ENCODE measurements around the gene TOMM5. TPM values are rescaled to one million over a fixed set of nuclear protein-coding genes. Genes with fewer than 3 reads are reported as not detected.

The TOMM5 gene
- total RNA-seq, 1 donor = 72.4 TPM

- H3K4me3 ChIP-seq (ENCODE audit: insufficient read depth, low read length) = no peak overlapping the region
- no peaks in the 10 kb centered on the region for H3K79me2 ChIP-seq (ENCODE audit: insufficient read depth, low read length)
- DNase-seq (ENCODE audit: insufficient read length, low spot score, missing footprints) = no peak
- H3K4me2 ChIP-seq (ENCODE audit: insufficient read depth, low read length) = no peak overlapping the region
- H3K9me3 ChIP-seq (ENCODE audit: low read depth, low read length) = no peaks in the 10 kb centered on the region
- H4K20me1 ChIP-seq (ENCODE audit: insufficient read depth, low read length) = no peaks in the 10 kb centered on the region
- H3K27me3 ChIP-seq (ENCODE audit: insufficient read depth, low read length) = peaks cover 10% of the 10 kb centered on the region
- no peak overlapping the region for H2AFZ ChIP-seq (ENCODE audit: low read length)
- no peak overlapping the region for H3K27ac ChIP-seq (ENCODE audit: low read depth, low read length)
- TF ChIP-seq CTCF (IDR thresholded peaks at IDR 0.05; ENCODE audit: extremely low read depth, low read depth, low read length) = no peak
- no peaks in the 10 kb centered on the region for H3K36me3 ChIP-seq (ENCODE audit: insufficient read depth, low read length)
- peaks cover 7% of the 10 kb centered on the region for H3K4me1 ChIP-seq (ENCODE audit: insufficient read depth, low read length)
Measured at GRCh38 chr9:37623267-37623666, 30.9 kb upstream of the TOMM5 start.

GRCh38 chr9:37622462-37622861 is 30.1 kb upstream of the TOMM5 start:
- Histone ChIP-seq H3K4me1 (ENCODE audit: insufficient read depth, low read length) (peaks cover 13% of the 10 kb centered on the region), H3K4me2 (ENCODE audit: insufficient read depth, low read length) (no peak overlapping the region)
- no peak for DNase-seq (ENCODE audit: insufficient read length, low spot score, missing footprints)

GRCh38 chr9:37621273-37622121 is 29.1 kb upstream of the TOMM5 start:
- peaks cover 13% of the 10 kb centered on the region for H3K4me1 ChIP-seq (ENCODE audit: insufficient read depth, low read length)
- peaks cover 2% of the 10 kb centered on the region for H3K27me3 ChIP-seq (ENCODE audit: insufficient read depth, low read length)
- DNase-seq (ENCODE audit: insufficient read length, low spot score, missing footprints) = no peak
- no peaks in the 10 kb centered on the region for H3K36me3 ChIP-seq (ENCODE audit: insufficient read depth, low read length)
- H2AFZ ChIP-seq (ENCODE audit: low read length) = no peak overlapping the region
- TF ChIP-seq CTCF (IDR thresholded peaks at IDR 0.05; ENCODE audit: extremely low read depth, low read depth, low read length) = no peak
- H3K4me2 ChIP-seq (ENCODE audit: insufficient read depth, low read length) = no peak overlapping the region
- H3K9me3 ChIP-seq (ENCODE audit: low read depth, low read length) = no peaks in the 10 kb centered on the region
- no peaks in the 10 kb centered on the region for H3K79me2 ChIP-seq (ENCODE audit: insufficient read depth, low read length)
- H4K20me1 ChIP-seq (ENCODE audit: insufficient read depth, low read length) = no peaks in the 10 kb centered on the region
- H3K27ac ChIP-seq (ENCODE audit: low read depth, low read length) = no peak overlapping the region
- H3K4me3 ChIP-seq (ENCODE audit: insufficient read depth, low read length) = no peak overlapping the region

More at GRCh38 chr9:37622462-37622861, 30.1 kb upstream of the TOMM5 start:
- peaks cover 7% of the 10 kb centered on the region for H3K27me3 ChIP-seq (ENCODE audit: insufficient read depth, low read length)
- no peak for TF ChIP-seq CTCF (IDR thresholded peaks at IDR 0.05; ENCODE audit: extremely low read depth, low read depth, low read length)
- H4K20me1 ChIP-seq (ENCODE audit: insufficient read depth, low read length) = no peaks in the 10 kb centered on the region
- H2AFZ ChIP-seq (ENCODE audit: low read length) = no peak overlapping the region
- no peaks in the 10 kb centered on the region for H3K79me2 ChIP-seq (ENCODE audit: insufficient read depth, low read length)
- no peak overlapping the region for H3K4me3 ChIP-seq (ENCODE audit: insufficient read depth, low read length)
- no peaks in the 10 kb centered on the region for H3K36me3 ChIP-seq (ENCODE audit: insufficient read depth, low read length)
- no peak overlapping the region for H3K27ac ChIP-seq (ENCODE audit: low read depth, low read length)
- H3K9me3 ChIP-seq (ENCODE audit: low read depth, low read length) = no peaks in the 10 kb centered on the region

- H4K20me1 ChIP-seq (ENCODE audit: insufficient read depth, low read length) = no peaks in the 10 kb centered on the region
- no peaks in the 10 kb centered on the region for H3K9me3 ChIP-seq (ENCODE audit: low read depth, low read length)
- peaks cover 13% of the 10 kb centered on the region for H3K4me1 ChIP-seq (ENCODE audit: insufficient read depth, low read length)
- H3K27ac ChIP-seq (ENCODE audit: low read depth, low read length) = no peak overlapping the region
- TF ChIP-seq CTCF (IDR thresholded peaks at IDR 0.05; ENCODE audit: extremely low read depth, low read depth, low read length) = no peak
- no peak for DNase-seq (ENCODE audit: insufficient read length, low spot score, missing footprints)
- no peak overlapping the region for H2AFZ ChIP-seq (ENCODE audit: low read length)
- no peaks in the 10 kb centered on the region for H3K36me3 ChIP-seq (ENCODE audit: insufficient read depth, low read length)
- H3K27me3 ChIP-seq (ENCODE audit: insufficient read depth, low read length) = peaks cover 2% of the 10 kb centered on the region
- H3K4me3 ChIP-seq (ENCODE audit: insufficient read depth, low read length) = no peak overlapping the region
- H3K4me2 ChIP-seq (ENCODE audit: insufficient read depth, low read length) = no peak overlapping the region
- H3K79me2 ChIP-seq (ENCODE audit: insufficient read depth, low read length) = no peaks in the 10 kb centered on the region
Measured at GRCh38 chr9:37620396-37620795, 28.0 kb upstream of the TOMM5 start.
